WI38 (cell line): ENCODE measurements around the gene HNRNPU.

Experiments
- H3K4me3 ChIP-seq: 2 replicates; pipeline ENCODE4 v1.5.1; 2011; ENCODE audit warnings: low read depth, mild to moderate bottlenecking, control low read depth, low read length
- TF ChIP-seq, protein P1 (sequence below): IDR thresholded peaks from 2 replicates; pipeline ENCODE4 v1.5.1; 2012; ENCODE audit warnings: low read depth, mild to moderate bottlenecking, control low read depth, low read length

HNRNPU gene

DNA sequence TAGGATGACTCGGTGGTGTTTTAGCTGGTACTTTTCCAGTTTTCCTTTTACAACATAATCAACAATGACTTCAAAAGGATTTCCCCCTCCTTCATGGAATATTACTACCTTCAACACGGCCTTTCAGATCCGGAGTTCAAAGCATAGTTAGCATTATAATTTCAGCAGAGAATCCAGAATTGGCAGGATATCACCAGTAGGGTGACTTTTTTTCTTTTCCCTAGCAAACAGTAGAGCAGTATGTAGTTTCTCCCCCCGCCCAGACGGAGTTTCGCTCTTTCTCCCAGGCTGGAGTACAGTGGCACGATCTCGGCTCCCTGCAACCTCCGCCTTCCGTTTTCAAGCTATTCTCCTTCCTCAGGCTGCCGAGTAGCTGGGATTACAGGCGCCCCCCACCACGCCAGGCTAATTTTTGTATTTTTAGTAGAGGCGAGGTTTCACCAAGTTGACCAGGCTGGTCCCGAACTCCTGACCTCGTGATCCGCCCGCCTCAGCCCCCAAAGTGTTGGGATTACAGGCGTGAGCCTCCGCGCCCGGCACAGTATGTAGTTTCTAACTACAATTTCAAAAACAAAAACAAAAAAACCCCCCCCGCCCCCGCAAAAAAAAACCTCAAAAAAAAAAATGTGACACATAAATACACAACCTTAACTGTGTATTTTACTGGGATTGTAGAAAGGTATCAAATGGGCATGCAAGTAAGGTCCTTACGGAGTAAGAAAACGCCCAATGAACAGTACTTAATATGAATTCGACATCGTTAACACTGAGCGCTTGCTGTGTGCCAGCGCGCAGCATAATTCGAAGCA is 30.4 kb downstream of the HNRNPU start:
- peak overlapping the region; percentile 73 for H3K4me3 ChIP-seq
- TF ChIP-seq, protein P1, sequence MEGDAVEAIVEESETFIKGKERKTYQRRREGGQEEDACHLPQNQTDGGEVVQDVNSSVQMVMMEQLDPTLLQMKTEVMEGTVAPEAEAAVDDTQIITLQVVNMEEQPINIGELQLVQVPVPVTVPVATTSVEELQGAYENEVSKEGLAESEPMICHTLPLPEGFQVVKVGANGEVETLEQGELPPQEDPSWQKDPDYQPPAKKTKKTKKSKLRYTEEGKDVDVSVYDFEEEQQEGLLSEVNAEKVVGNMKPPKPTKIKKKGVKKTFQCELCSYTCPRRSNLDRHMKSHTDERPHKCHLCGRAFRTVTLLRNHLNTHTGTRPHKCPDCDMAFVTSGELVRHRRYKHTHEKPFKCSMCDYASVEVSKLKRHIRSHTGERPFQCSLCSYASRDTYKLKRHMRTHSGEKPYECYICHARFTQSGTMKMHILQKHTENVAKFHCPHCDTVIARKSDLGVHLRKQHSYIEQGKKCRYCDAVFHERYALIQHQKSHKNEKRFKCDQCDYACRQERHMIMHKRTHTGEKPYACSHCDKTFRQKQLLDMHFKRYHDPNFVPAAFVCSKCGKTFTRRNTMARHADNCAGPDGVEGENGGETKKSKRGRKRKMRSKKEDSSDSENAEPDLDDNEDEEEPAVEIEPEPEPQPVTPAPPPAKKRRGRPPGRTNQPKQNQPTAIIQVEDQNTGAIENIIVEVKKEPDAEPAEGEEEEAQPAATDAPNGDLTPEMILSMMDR, result no peak

GRCh38 chr1:244833260-244833659 is 31.1 kb downstream of the HNRNPU start:
- peak overlapping the region; percentile 73 for H3K4me3 ChIP-seq

DNA sequence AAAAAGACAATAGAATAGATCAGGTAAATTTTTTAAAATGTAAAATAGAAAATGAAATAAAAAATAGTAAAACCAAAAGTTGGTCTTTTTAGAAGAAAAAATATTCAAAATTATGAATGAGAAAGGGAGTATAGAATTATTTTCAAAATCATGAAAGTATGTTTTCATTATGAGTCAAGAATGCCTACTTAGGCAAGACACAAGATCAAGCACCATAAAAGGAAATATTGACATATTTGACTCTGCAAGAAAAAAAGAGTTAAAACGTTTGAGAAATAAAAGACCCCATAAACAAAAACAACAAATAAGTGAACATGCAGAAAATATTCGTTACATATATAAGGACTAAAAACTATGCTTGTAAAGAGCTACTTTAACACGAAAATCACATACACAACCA is 33.7 kb downstream of the HNRNPU start:
- H3K4me3 ChIP-seq, result no peak overlapping the region
- TF ChIP-seq, protein P1, result no peak

GRCh38 chr1:244826712-244827111 is 37.6 kb downstream of the HNRNPU start:
- H3K4me3 ChIP-seq, result no peak overlapping the region

DNA sequence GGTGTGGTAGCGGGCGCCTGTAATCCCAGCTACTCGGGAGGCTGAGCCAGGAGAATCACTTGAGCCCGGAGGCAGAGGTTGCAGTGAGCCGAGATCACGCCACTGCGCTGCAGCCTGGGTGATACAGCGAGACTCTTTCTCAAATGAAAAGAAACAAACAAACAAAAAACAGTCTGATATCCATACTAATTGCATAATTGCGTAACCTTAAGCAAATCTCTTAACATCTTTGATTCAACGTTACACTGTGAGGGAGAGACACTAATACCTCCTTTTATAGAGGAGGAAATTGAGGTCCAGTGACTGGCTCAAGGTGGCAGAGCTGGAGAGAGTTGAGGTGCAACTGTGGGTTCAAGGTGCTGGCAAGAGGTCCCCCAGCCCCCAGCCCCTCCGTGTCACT is 41.5 kb downstream of the HNRNPU start:
- no peak overlapping the region for H3K4me3 ChIP-seq
- TF ChIP-seq, protein P1, result no peak

More at GRCh38 chr1:244826712-244827111, 37.6 kb downstream of the HNRNPU start:
- TF ChIP-seq, protein P1, result no peak

GRCh38 chr1:244821134-244821533 is 43.2 kb downstream of the HNRNPU start:
- TF ChIP-seq, protein P1, result no peak
- H3K4me3 ChIP-seq, result no peak overlapping the region

- TF ChIP-seq, protein P1, result no peak
- H3K4me3 ChIP-seq, result no peak overlapping the region
Observed at GRCh38 chr1:244820131-244820530, 44.2 kb downstream of the HNRNPU start.

DNA sequence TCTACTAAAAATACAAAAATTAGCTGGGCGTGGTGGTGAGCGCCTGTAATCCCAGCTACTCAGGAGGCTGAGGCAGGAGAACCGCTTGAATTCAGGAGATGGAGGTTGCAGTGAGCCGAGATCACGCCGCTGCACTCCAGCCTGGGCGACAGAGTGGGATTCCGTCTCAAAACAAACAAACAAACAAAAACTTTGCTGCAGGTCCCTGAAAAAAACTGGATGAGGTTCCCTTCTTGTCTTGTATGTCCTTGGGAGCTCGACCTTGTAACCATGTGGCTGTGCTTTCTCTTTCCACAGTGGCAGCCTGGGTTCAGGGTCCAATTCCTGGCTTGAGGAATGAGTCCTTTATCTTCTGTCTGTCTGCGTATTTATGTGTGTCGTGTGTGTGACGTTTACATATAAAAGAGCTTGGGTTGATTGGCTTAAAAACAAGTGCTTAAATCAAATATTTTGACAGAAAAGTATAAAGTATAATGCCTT is 46.9 kb downstream of the HNRNPU start:
- H3K4me3 ChIP-seq, result no peak overlapping the region
- TF ChIP-seq, protein P1, result no peak
